ENCODE data around the gene EPB41L2. TPM values are rescaled to one million over a fixed set of nuclear protein-coding genes. Genes with fewer than 3 reads are reported as not detected.

EPB41L2 gene
- total RNA-seq, 1 donor from 2014 or later, result 66.3 TPM

- Mint-ChIP-seq H3K36me3 (peaks cover 3% of the 10 kb centered on the region), H3K27me3 (ENCODE audit: low read depth) (no peaks in the 10 kb centered on the region), H3K4me1 (peaks cover 8% of the 10 kb centered on the region), H3K9me3 (peaks cover 30% of the 10 kb centered on the region), H3K27ac (peak overlapping the region; percentile 52), H3K4me3 (no peak overlapping the region)
- no peak for TF ChIP-seq CTCF (IDR thresholded peaks at IDR 0.05; ENCODE audit: unreplicated experiment)
- DNase-seq (ENCODE audit: low spot score in 2 of 2, unreplicated experiment in 2 of 2), result no peak
Measured at GRCh38 chr6:131083687-131084086, 20.6 kb upstream of the EPB41L2 start.

- H3K27me3 Mint-ChIP-seq (ENCODE audit: low read depth), result no peaks in the 10 kb centered on the region
- peaks cover 8% of the 10 kb centered on the region for H3K4me1 Mint-ChIP-seq
- peaks cover 3% of the 10 kb centered on the region for H3K36me3 Mint-ChIP-seq
- no peak for TF ChIP-seq CTCF (IDR thresholded peaks at IDR 0.05; ENCODE audit: unreplicated experiment)
- no peak overlapping the region for H3K4me3 Mint-ChIP-seq
- no peak overlapping the region for H3K27ac Mint-ChIP-seq
- no peak for DNase-seq (ENCODE audit: low spot score in 2 of 2, unreplicated experiment in 2 of 2)
- peaks cover 25% of the 10 kb centered on the region for H3K9me3 Mint-ChIP-seq
Measured at GRCh38 chr6:131082335-131082734, 19.3 kb upstream of the EPB41L2 start.

GRCh38 chr6:131080084-131080483 is 17.0 kb upstream of the EPB41L2 start:
- H3K36me3 Mint-ChIP-seq, result no peaks in the 10 kb centered on the region
- H3K27ac Mint-ChIP-seq, result no peak overlapping the region
- peaks cover 10% of the 10 kb centered on the region for H3K9me3 Mint-ChIP-seq
- H3K4me3 Mint-ChIP-seq, result no peak overlapping the region
- no peak for TF ChIP-seq CTCF (IDR thresholded peaks at IDR 0.05; ENCODE audit: unreplicated experiment)
- DNase-seq (ENCODE audit: low spot score in 2 of 2, unreplicated experiment in 2 of 2), result no peak
- peaks cover 8% of the 10 kb centered on the region for H3K4me1 Mint-ChIP-seq
- no peaks in the 10 kb centered on the region for H3K27me3 Mint-ChIP-seq (ENCODE audit: low read depth)

GRCh38 chr6:131073577-131073976 is 10.5 kb upstream of the EPB41L2 start:
- H3K27ac Mint-ChIP-seq, result no peak overlapping the region
- no peak for TF ChIP-seq CTCF (IDR thresholded peaks at IDR 0.05; ENCODE audit: unreplicated experiment)
- H3K4me1 Mint-ChIP-seq, result peaks cover 2% of the 10 kb centered on the region
- H3K4me3 Mint-ChIP-seq, result no peak overlapping the region
- H3K36me3 Mint-ChIP-seq, result no peaks in the 10 kb centered on the region
- H3K9me3 Mint-ChIP-seq, result peaks cover 14% of the 10 kb centered on the region
- no peak for DNase-seq (ENCODE audit: low spot score in 2 of 2, unreplicated experiment in 2 of 2)
- H3K27me3 Mint-ChIP-seq (ENCODE audit: low read depth), result no peaks in the 10 kb centered on the region

- peaks cover 9% of the 10 kb centered on the region for H3K9me3 Mint-ChIP-seq
- H3K4me3 Mint-ChIP-seq, result no peak overlapping the region
- no peak overlapping the region for H3K27ac Mint-ChIP-seq
- TF ChIP-seq CTCF (IDR thresholded peaks at IDR 0.05; ENCODE audit: unreplicated experiment), result no peak
- H3K27me3 Mint-ChIP-seq (ENCODE audit: low read depth), result no peaks in the 10 kb centered on the region
- H3K4me1 Mint-ChIP-seq, result peaks cover 4% of the 10 kb centered on the region
- no peaks in the 10 kb centered on the region for H3K36me3 Mint-ChIP-seq
- no peak for DNase-seq (ENCODE audit: low spot score in 2 of 2, unreplicated experiment in 2 of 2)
Measured at GRCh38 chr6:131070061-131070460, 7.0 kb upstream of the EPB41L2 start.

- no peak overlapping the region for H3K4me3 Mint-ChIP-seq
- no peak for DNase-seq (ENCODE audit: low spot score in 2 of 2, unreplicated experiment in 2 of 2)
- H3K4me1 Mint-ChIP-seq, result peaks cover 11% of the 10 kb centered on the region
- peak overlapping the region; percentile 4 for H3K27ac Mint-ChIP-seq
- no peaks in the 10 kb centered on the region for H3K27me3 Mint-ChIP-seq (ENCODE audit: low read depth)
- no peak for TF ChIP-seq CTCF (IDR thresholded peaks at IDR 0.05; ENCODE audit: unreplicated experiment)
- peaks cover 9% of the 10 kb centered on the region for H3K9me3 Mint-ChIP-seq
- H3K36me3 Mint-ChIP-seq, result no peaks in the 10 kb centered on the region
Measured at GRCh38 chr6:131068165-131068564, 5.1 kb upstream of the EPB41L2 start.

Measured in mesothelial cell of epicardium (in vitro differentiated cells).